Medulla oblongata (tissue), 1 donor: Measurements from ENCODE around the gene UNC5B.

Source experiments
- DNase-seq: peaks from one replicate; pipeline ENCODE4 v3.0.0-alpha.2; 2015; ENCODE audit errors: extremely low spot score

Gene UNC5B

DNA sequence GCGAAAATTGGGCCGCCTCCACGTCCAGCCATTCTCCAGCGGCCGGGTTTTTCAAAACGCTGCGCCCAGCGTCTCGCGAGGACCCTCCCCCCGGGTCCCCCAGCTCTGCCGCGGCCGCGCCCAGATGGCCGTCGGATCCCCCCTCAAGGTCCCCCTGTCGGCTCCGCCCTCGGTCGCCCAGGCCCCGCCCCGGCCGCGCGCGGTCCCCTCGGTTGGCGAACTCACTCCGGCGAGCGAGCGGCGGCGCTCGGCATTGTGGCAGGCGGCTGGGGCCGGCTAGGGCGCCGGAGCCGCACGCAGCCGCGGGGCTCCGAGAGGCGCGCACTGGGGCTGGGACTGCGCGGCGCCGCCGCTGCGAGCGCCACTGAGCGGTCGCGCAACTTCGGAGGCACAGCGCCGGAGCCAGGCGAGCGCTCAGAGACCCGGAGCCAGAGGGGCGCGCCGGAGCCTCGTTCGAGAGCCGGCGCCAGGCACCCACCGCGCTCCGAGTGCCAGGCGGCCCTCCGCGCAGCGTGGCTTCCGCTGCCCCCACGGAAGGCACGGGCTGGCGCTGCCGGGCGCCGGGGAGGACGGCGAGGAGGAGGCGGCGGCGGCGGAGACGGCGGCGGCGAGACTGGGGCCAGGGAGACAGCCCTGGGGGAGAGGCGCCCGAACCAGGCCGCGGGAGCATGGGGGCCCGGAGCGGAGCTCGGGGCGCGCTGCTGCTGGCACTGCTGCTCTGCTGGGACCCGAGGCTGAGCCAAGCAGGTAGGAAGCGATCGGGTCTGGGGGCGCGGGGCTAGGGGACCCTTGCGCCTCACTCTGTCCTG lies at the start of gene UNC5B:
Gene UNC5B (plus strand): TSS at position 253 of the 809 bp plus-strand sequence. CDS start 416 bp downstream, at position 669.
- DNase-seq = peak; percentile 95

DNA sequence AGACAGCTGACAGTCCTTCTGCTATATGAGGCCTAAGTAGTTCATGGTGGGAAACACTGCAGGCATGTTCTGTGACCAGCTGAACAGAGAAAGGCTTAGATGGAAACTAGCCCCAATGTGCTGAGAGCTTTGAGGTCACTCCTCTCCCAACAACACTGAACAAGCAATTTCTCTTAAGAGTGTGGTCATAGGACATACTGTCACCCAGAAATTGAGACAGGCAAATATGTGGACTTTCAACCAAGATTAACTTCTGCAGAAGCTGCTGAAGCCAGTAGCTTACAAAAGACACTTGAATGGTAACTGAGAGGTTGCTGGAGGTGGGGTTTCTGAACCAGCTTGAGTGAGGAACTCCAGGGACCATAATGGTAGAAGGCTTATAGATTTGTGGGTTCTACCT lies 38.9 kb upstream of the UNC5B start:
- no peak for DNase-seq

DNA sequence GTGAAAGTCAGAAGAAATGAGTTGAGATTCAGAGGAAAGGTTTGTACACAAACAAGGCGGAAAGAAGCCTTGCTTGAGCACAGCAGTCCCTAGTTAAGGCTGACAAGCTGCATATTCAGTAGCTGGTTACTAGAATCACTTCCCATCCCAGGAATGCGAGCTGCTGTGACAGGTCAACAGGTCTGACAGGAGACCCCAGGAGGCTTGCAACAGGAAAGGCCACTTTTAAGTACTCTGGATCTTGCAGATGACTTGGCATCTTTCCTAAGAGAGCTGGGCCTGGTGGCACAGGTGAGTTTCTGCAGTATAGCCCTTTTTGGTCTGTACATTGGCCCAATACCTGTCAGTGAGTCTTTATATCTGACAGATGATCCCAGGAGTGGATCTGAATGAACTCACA lies 35.7 kb upstream of the UNC5B start:
- no peak for DNase-seq

DNA sequence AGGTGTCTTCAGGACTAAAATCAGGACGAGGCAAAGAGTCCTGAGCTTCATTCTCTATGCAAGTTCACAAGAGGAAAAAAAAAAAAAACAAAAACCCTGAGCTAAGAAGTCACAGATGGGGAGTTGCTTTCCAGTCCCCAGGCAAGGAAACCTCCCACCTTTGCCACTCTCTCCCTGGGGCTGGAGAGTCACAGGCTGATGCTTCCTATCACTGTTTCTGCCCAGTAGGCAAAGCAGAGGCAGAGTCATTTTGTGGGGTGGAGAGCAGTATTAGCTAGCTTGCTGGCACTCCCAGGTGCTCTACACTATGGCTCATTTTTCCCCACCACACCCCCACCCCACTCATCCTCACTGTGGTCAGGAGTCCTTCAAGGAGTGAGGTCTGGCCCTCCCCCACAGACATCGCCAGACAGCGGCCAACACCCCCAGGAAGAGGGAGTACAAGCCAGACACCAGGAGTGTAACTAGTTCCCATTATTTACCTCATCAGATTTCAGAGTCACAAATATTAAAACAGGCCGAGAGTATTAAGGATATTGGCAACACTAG lies 34.6 kb upstream of the UNC5B start:
- no peak for DNase-seq

DNA sequence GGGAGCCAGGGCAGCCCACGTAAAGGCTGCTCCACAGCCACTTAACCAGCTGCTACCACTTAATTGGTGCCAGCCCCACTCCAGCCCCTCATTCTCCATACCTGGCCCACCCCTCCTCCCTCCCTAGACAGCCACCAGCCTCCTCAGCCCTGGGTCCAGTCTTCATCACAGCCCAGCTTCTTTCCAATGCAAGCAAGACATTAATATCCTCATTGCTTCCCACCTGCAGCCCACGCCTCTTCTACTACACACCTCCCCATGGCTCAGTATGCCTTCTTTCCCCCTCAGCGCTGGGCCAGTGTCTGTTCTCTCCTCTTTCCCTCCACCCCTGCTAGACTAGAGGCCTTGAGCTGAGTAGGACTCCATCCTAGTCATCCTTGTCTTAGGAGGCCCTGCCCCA lies 33.5 kb upstream of the UNC5B start:
- DNase-seq = no peak

DNA sequence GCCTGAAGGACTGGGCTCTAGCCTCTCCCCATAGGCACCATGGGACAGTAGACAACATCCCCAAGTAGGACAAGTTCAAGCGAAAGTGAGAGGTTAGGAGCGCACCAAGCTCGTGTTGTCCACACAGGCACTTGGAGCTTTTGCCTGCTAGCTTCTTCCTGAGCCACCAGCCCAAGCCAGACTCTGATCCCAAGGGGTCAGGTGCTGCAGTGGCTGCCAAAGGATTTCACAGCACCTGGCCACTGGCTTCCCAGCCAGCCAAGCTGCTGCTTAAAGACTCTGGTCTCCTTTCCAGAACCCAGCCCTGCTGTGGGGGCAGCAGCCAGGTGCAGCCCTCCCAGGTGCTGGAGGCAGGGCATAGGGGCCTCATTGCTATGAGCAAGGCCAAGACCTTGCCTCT lies 33.0 kb upstream of the UNC5B start:
- DNase-seq = no peak

DNA sequence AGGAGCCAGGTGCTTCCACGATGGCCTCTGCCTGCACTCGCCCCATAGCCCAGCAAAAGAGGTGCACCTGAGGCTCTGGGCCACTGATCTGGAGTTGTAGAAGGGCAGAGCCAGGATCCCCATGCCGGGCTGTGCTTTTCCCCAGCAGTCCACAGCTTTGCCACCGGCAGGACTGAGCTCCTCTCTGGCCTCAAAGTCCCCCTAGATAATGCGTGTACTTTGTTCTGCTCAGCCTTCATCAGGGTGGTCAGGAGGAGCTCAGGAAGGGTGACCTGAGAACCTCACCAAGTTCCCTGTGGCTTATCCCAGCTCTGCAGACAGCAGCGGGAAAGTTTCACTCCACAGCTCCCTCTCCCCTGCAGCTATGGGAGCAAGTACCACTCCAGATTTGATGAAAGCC lies 27.9 kb upstream of the UNC5B start:
- no peak for DNase-seq

DNA sequence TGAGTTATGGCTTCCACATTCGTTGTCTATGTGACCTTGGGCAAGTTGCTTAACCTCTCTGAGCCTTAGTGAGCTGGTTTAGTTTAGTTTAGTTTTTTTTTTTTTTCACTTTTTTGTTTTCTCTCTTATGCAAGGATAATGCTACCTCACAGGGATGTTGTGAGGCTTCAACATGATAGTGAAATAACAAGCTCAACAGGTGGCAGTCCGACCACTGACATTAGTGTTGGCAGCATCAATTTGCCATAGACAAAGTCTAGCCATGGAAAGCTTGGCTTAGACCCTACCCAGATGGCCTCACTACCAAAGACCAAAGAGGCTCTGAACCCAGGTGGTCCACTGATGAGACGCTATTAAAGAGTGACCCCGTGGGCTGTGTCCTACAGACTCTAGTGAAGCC lies 27.2 kb upstream of the UNC5B start:
- no peak for DNase-seq

DNA sequence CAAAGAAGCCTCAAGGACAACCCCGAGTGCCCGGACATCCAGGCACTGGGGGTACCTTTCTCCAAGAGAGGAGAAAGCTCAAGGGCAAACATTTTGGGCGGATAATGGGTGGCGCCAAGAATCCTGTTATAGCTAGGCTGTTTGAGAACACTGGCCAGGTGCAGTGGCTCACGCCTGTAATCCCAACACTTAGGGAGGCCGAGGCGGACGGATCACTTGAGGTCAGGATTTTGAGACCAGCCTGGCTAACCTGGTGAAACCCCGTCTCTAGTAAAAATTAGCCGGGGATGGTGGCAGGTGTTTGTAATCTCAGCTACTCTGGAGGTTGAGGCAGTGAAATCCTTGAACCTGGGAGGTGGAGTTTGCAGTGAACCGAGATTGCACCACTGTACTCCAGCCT lies 25.2 kb upstream of the UNC5B start:
- no peak for DNase-seq

DNA sequence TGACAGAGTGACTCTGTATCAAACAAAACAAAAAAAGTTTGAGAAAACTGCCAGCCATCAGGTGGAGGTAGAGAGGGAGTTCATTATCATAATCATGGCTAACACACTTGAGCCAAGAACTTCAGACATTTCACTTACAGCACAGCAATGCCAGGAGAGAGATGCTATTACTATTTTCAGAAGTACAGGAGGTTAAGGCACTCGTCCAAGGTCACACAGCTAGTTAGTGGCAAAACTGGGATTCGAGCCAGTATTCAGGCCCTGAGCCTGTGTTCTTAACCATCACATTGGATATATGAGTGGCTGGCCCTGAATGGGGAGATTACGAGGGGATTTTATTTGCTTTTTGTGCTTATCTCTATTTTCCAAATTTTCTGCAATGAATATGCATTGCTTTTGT lies 24.8 kb upstream of the UNC5B start:
- no peak for DNase-seq

DNA sequence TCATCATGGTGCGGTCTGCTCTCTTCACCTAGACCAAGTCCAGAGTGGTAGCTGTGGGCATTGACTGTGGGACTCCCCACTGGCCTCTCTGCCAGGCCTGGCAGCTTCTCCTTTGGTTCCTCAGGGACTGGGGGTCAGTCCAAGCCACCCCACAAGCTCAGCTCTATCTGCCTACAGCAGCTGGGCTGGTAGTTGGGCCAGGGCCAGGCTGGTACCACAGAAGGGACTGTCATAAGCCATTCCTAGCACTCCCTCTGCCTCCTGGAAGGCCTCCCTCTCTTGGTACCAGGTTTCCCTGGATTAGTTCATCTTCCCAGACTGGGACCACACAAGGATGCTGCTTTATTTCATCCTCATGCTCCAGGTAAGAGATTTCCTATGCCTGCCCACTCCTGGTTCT lies 24.2 kb upstream of the UNC5B start:
- DNase-seq = peak; percentile 30

DNA sequence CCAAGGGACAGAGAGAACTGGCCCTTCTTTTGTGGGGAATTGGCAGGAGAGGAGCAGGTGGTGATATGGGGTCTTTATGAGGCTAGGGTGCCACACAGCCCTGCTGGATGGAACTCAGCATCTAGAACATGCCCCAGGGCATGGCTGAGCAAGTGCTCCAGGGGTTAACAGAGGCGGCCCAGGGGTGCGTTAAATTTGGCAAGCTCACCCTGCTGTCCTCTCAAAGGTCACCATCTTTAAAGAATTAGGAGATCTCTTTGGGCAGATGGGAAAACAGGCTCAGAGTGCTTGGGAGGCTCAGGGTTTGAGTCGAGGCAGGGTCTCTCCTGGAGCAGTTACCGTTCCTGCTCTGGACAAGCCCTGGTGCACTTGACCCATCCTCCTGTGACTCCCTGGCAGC lies 21.4 kb upstream of the UNC5B start:
- no peak for DNase-seq

DNA sequence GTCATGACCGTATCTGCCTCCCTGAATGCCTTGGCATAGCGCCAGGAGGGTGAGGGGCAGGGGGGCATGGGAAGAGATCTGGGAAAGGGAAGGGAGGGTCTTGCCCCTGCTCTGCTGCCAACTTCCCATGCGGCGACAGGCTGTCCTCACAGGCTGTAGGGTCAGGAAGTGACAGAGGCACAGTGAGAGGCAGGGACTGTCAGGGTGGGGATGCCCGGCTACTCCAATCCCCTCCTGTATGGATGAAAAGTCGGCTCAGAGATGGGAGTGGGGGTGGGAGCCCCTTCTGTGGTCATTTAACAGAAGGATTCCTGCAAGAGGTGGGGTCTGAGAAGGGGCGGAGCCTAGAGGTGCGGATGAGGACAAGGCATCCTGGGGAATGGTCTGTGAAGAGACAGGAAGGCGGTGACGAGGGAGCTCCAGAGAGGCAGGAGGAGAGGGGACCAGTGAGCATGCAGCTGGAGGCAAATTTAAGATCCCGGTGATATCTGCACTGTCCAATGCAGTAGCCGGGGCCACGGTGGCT lies 20.8 kb upstream of the UNC5B start:
- DNase-seq = no peak

DNA sequence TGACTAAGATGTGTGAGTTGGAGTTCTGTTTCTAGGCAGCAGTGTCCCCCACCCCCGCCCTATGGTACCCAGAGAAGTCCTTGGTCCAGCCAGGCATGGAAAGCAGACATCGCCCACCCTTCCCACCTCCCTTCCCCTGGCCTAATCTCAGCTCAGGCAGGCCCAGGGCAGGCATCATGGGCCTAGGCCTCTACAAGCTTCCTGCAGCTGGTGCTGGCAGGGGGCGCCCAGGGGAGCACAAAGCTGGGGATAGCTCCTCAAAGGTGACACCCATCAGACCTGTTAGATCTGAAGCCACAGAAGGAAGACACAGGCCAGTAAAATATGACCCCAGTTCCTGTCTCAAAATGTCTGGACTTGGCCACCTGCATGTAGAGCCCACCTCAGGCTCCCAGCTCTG lies 18.9 kb upstream of the UNC5B start:
- DNase-seq = no peak

DNA sequence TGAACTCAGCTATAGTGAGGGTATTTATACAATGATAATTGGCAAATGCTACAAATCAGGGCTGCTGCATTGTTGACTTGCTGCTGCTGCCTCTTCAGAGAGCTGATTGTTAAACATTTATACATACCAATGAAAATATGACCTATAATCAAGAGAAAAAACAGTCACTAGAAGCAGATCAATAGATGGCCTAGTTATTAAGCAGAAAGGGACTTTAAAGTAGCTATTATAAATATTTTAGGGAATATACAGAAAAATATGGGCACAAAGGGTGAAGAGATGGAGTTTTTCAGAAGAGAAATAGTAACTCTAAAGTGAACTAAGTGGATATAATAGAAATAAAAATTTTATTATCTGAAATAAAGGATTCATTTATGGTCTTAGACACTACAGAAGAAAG lies 14.4 kb upstream of the UNC5B start:
- DNase-seq = no peak

DNA sequence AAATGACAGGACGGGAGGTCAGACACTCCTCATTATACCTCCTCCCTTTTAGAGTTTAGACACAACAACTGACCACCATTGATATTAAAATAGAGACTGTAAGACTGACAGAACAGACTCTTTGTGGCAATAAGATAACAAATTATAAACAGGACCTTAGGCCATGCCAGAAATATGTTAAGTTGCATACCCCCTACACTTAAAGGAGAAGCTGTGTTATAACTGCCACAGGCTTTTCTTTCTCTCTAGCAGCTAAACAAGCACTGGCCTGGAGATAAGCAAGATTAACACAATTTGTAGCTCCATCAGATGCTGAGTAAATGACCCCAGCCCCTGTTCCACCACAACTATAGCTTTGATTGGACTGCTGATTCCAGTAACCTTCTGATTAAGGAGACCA lies 10.5 kb upstream of the UNC5B start:
- no peak for DNase-seq

DNA sequence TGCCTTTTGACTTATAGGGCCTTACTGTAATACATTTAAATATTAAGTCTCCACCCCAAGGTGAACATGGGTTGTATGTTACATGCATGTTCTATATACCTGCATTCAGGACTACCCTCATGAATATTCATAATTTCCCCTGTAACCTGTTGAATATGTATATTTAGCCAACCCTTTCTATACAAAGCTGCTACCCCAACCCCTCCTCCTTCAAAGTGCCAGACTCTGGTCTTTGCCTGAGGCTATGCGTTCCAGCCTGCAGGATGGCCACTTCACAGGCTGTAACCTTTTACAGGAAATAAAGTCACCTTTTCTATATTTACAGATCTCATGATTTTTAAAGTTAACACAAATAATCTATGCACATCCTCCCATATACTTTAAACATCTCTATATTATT lies 10.1 kb upstream of the UNC5B start:
- no peak for DNase-seq

DNA sequence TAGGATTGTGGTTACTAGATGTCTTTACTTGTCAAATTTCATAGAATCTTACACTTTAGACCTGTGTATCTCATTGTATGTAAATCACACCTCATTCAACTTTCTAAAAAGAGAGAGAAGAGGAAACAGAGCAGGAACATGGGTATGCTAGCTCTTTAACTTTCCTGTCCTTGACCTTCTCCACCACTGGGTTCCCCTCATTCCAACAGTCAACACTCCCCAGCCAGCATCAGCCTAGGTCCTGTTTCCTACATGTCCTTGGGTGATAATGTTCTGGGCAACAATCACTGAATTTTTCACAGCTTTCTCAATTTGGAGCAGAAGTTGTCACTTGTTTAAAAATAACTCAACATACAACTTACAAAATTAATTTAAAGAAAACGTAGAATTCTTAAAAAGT lies 9.2 kb upstream of the UNC5B start:
- no peak for DNase-seq

DNA sequence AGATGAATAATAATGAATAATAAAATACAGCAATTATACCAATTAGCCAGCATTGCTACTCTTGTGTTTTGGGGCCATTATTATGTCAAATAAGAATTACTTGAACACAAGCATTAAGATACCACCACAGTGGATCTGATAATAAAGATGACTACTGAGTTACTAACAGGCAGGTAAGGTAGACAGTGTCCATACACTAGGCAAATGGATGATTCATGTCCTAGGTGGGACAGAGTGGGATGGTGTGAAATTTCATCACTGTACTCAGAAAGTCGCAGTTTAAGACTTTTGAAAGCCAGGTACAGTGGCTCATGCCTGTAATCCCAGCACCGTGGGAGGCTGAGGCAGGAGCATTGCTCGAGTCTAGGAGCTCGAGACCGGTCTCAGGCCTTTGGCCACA lies 8.7 kb upstream of the UNC5B start:
- no peak for DNase-seq

DNA sequence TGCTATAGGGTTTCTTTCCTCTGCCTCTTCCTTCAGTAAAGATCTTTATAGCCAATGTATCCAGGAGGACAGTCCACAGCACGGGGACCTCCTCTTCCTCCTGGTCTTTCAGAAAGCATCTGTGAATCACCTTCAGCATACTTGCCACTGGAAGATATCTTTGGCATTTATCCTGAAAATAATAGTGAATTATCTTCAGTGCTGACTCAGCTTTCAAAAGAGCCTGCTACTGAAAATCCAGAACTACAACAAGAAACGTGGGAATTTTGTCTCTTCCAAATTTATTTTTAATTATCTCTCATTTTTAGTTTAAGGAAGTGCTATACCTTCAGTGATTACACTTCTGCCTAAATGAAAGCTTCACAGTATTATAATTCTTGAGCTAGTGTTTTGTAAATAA lies 7.6 kb upstream of the UNC5B start:
- DNase-seq = no peak

DNA sequence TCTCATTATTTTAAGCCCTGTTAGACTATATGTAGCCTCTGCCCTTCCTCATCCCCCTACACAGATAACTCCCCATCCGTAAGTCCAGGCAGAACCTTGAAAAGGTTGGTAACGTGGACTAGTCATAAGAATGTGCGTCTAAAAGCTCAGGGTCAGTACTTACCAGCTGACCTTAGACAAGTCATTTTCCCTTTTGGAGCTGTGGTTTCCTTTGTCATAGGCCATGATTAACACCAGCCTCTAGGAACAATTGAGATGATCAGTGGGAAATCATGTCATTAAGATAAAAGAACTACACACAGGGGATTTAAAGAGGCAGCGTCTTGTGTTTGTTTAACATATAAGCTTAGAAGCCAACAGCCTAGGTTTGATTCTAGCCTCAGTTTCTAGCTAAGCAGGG lies 6.9 kb upstream of the UNC5B start:
- no peak for DNase-seq

DNA sequence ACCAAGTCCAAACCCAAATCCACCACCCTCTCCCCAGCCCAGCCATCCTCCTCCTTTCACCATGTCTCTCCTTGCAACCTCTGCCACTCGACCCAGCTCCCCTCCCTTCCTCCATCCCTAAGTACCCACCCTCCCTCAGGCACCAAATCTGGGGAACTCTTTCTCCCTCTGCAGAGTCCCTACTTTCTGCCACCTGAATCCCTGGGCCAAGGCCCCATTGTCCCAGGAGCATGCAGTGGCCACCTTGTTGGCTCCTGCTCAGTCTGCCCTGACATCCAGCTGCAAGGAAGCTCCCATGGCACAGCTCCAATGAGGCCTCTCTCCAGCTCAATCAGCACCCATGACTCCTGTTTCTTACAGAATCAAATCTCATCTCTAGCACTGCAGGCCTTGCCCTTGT lies 5.5 kb upstream of the UNC5B start:
- no peak for DNase-seq

DNA sequence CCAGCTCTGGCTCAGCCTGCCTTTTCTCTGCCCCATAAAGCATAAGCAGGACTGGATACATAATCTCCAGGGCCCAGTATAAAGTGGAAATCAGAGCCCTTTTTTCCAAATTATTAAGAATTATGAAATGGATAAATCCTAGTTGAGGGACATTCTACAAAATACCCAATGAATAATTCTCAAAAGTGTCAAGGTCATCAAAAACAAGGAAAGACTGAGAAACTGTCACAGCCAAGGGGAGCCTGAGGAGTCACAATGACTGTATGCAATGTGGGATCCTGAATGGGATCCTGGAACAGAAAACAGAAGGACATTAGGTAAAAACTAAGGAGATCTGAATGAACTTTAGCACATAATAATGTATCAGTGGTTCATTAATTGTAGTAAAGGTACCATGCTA lies 4.8 kb upstream of the UNC5B start:
- no peak for DNase-seq

DNA sequence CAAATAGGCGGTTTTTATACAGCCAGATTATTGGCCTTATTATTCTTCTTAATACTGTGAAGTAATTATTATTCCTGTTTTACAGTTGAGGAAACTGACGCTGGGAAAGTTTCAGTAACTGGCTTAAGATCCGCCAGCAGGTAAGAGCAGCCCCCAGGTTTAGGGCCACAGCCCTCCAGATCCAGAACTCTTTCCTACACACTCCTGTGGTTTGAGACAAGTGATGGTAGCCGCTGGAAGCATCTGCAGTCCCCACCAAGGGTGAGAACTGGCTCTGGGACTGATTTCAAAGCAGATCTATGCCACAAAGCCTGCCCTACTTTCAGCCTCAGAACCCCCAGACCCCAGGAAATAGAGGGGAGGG lies 3.0 kb upstream of the UNC5B start:
- DNase-seq = no peak
